ENCODE measurements around the gene GGACT.

DNA sequence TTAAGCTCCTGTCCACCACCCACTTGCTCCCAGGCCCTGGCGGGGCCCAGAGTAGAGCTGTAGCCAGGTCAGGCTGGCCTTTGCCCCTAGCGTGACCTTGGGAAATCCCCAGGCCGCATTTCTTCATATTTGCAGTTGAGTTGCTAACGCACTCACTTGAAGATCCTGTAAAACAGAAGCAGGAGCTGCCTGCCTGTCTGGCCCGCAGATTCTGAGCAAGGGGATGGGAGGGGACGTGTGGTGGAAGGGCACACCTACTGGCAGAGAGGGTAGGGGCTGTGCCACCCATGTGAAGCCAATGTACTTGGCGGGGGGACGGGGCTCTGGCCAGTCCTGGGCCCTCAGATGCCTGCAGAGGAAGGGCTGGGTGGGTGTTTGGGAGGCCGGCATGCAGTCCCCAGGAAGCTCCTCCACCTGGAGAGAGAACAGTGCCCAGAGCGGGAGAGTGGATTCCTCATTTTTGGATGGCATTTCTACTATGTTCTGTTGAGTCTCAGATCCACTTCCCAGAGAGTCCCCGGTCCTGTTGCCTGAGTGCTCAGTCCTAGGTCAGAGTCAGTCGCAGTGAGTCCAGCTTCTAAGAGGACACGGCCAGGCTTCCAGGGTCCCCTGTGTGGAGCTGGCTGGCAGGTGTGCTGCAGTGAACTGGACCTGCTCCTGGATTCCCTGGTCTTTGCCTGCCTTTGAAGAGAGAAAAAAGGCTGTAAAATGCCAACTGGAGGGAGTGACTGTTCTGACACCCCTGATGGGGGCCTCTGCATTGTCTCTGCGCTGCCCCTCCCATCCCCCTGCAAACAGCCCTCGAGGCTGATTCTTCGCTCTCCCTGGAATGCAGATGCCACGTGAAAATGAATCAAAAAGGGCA is 62.9 kb downstream of the GGACT start:
- TF ChIP-seq, protein P1, sequence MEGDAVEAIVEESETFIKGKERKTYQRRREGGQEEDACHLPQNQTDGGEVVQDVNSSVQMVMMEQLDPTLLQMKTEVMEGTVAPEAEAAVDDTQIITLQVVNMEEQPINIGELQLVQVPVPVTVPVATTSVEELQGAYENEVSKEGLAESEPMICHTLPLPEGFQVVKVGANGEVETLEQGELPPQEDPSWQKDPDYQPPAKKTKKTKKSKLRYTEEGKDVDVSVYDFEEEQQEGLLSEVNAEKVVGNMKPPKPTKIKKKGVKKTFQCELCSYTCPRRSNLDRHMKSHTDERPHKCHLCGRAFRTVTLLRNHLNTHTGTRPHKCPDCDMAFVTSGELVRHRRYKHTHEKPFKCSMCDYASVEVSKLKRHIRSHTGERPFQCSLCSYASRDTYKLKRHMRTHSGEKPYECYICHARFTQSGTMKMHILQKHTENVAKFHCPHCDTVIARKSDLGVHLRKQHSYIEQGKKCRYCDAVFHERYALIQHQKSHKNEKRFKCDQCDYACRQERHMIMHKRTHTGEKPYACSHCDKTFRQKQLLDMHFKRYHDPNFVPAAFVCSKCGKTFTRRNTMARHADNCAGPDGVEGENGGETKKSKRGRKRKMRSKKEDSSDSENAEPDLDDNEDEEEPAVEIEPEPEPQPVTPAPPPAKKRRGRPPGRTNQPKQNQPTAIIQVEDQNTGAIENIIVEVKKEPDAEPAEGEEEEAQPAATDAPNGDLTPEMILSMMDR (IDR thresholded peaks at IDR 0.05): no peak
- TF ChIP-seq POLR2AphosphoS5 (IDR thresholded peaks at IDR 0.05; ENCODE audit: low read depth, low read length) (no peak), SIN3A (IDR thresholded peaks at IDR 0.05; ENCODE audit: borderline replicate concordance, insufficient read depth, low read depth, low read length) (no peak)

All from Panc1 (cell line).